Glutamatergic neuron (in vitro differentiated cells): Measurements from ENCODE around the gene AKR1D1. TPM values are rescaled to one million over a fixed set of nuclear protein-coding genes. Genes with fewer than 3 reads are reported as not detected.

Experiments
- DNase-seq: peaks from one replicate; pipeline ENCODE4 v3.0.0; 2022
- H3K27ac Mint-ChIP-seq: one replicate; pipeline ENCODE4 v1.8.0; 2020; ENCODE audit warnings: mild to moderate bottlenecking, mixed read lengths, inconsistent platforms; ENCODE audit not compliant: unreplicated experiment
- H3K27me3 Mint-ChIP-seq: one replicate; pipeline ENCODE4 v1.8.0; 2020; ENCODE audit warnings: mild to moderate bottlenecking, moderate library complexity, mixed read lengths, inconsistent platforms; ENCODE audit not compliant: unreplicated experiment
- H3K36me3 Mint-ChIP-seq: one replicate; pipeline ENCODE4 v1.8.0; 2020; ENCODE audit warnings: mild to moderate bottlenecking, mixed read lengths, inconsistent platforms; ENCODE audit not compliant: unreplicated experiment
- H3K4me1 Mint-ChIP-seq: one replicate; pipeline ENCODE4 v1.8.0; 2020; ENCODE audit warnings: mild to moderate bottlenecking, low read depth, mixed read lengths, inconsistent platforms; ENCODE audit not compliant: unreplicated experiment
- H3K4me3 Mint-ChIP-seq: one replicate; pipeline ENCODE4 v1.8.0; 2020; ENCODE audit warnings: mild to moderate bottlenecking, mixed read lengths, inconsistent platforms; ENCODE audit not compliant: unreplicated experiment
- H3K9me3 Mint-ChIP-seq: one replicate; pipeline ENCODE4 v1.8.0; 2020; ENCODE audit warnings: mild to moderate bottlenecking, moderate library complexity, mixed read lengths, inconsistent platforms; ENCODE audit not compliant: unreplicated experiment
- CTCF ChIP-seq: fragments of 200-600 bp; sonication (generic); IDR thresholded peaks from one replicate; pipeline ENCODE4 v1.5.0; 2021; ENCODE audit not compliant: partially characterized antibody, unreplicated experiment
- total RNA-seq: library from RNA; stranded (reverse); fragmentation: NEBNext Ultra II Directional; extraction: Animal tissue kit (Norgen Biotek cat#: 25700); gene quantifications from one replicate; pipeline ENCODE4 v1.2.1, GENCODE V29; 2021; ENCODE audit not compliant: unreplicated experiment

The AKR1D1 gene
- total RNA-seq, 1 donor from 2014 or later = not detected

DNA sequence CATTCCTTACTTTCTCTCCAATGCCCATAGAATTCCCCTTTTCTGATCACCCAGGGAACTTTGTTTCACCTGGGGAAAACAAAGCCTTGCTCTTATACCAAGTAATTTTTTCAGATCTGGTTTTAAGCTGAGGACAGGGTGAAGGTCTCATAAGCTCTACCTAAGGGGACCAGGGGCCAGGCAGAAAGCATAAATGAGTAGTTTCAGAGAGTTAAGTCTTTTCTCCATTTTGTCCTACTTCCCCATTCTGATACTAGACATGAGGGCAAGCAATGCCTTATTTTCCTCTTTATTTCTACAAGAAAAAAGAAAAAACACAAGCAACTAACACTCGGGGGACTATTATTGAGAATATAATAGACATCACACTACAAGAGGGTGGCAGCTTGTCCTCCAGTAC is 2.9 kb downstream of the AKR1D1 start:
- no peak for TF ChIP-seq CTCF
- DNase-seq = no peak
- Mint-ChIP-seq H3K9me3 (no peaks in the 10 kb centered on the region), H3K4me3 (no peak overlapping the region), H3K36me3 (peaks cover 7% of the 10 kb centered on the region), H3K4me1 (no peaks in the 10 kb centered on the region), H3K27ac (no peak overlapping the region), H3K27me3 (peaks cover 6% of the 10 kb centered on the region)

- Mint-ChIP-seq H3K27me3 (peaks cover 2% of the 10 kb centered on the region), H3K9me3 (no peaks in the 10 kb centered on the region), H3K4me3 (no peak overlapping the region), H3K27ac (no peak overlapping the region), H3K36me3 (no peaks in the 10 kb centered on the region), H3K4me1 (no peaks in the 10 kb centered on the region)
- no peak for TF ChIP-seq CTCF
- no peak for DNase-seq
Measured at GRCh38 chr7:138081868-138082267, 5.6 kb downstream of the AKR1D1 start.

GRCh38 chr7:138083859-138084258 is 7.6 kb downstream of the AKR1D1 start:
- Mint-ChIP-seq H3K9me3 (no peaks in the 10 kb centered on the region), H3K27me3 (no peaks in the 10 kb centered on the region), H3K36me3 (no peaks in the 10 kb centered on the region), H3K4me1 (peaks cover 2% of the 10 kb centered on the region), H3K27ac (no peak overlapping the region), H3K4me3 (no peak overlapping the region)
- no peak for DNase-seq
- TF ChIP-seq CTCF = no peak

GRCh38 chr7:138086563-138087270 is 10.5 kb downstream of the AKR1D1 start:
- no peak for DNase-seq
- no peak overlapping the region for H3K27ac Mint-ChIP-seq
- no peaks in the 10 kb centered on the region for H3K9me3 Mint-ChIP-seq
- peaks cover 3% of the 10 kb centered on the region for H3K27me3 Mint-ChIP-seq
- TF ChIP-seq CTCF = no peak
- no peak overlapping the region for H3K4me3 Mint-ChIP-seq
- H3K4me1 Mint-ChIP-seq = peaks cover 4% of the 10 kb centered on the region
- no peaks in the 10 kb centered on the region for H3K36me3 Mint-ChIP-seq

- no peaks in the 10 kb centered on the region for H3K36me3 Mint-ChIP-seq
Measured at GRCh38 chr7:138089080-138089901, 13.0 kb downstream of the AKR1D1 start.

More at GRCh38 chr7:138089080-138089901, 13.0 kb downstream of the AKR1D1 start:
- Mint-ChIP-seq H3K27me3 (peaks cover 3% of the 10 kb centered on the region), H3K27ac (no peak overlapping the region), H3K4me3 (no peak overlapping the region), H3K9me3 (no peaks in the 10 kb centered on the region), H3K4me1 (peaks cover 4% of the 10 kb centered on the region)
- no peak for TF ChIP-seq CTCF
- no peak for DNase-seq
